Stomach smooth muscle (tissue), 2 donors: ENCODE measurements around the gene NFILZ.

Experiments
- H3K27ac ChIP-seq: one replicate; pipeline ENCODE4 v1.7.0; 2013; ENCODE audit warnings: mild to moderate bottlenecking, low read length, inconsistent platforms
- H3K27me3 ChIP-seq, 2 donors: one replicate each; pipeline ENCODE4 v1.7.0; 2013; ENCODE audit warnings: low read length in 2 of 2; ENCODE audit not compliant: insufficient read depth in 2 of 2, control insufficient read depth in 1 of 2
- H3K36me3 ChIP-seq, 2 donors: one replicate each; pipeline ENCODE4 v1.7.0; 2013; ENCODE audit warnings: low read length in 2 of 2; ENCODE audit not compliant: control insufficient read depth in 2 of 2, insufficient read depth in 2 of 2
- H3K4me1 ChIP-seq: one replicate; pipeline ENCODE4 v1.7.0; 2013; ENCODE audit warnings: low read length; ENCODE audit not compliant: control insufficient read depth, insufficient read depth
- H3K4me3 ChIP-seq, 2 donors: one replicate each; pipeline ENCODE4 v1.7.0; 2013; ENCODE audit warnings: low read length in 2 of 2
- H3K9ac ChIP-seq, 2 donors: one replicate each; pipeline ENCODE4 v1.7.0; 2013; ENCODE audit warnings: low read length in 2 of 2, mild to moderate bottlenecking in 1 of 2
- H3K9me3 ChIP-seq, 2 donors: one replicate each; pipeline ENCODE4 v1.7.0; 2013; ENCODE audit warnings: low read length in 2 of 2; ENCODE audit not compliant: control insufficient read depth in 2 of 2
- donor health status: healthy.
- donor health status: Pancreatic carcinoma.

Gene NFILZ, protein sequence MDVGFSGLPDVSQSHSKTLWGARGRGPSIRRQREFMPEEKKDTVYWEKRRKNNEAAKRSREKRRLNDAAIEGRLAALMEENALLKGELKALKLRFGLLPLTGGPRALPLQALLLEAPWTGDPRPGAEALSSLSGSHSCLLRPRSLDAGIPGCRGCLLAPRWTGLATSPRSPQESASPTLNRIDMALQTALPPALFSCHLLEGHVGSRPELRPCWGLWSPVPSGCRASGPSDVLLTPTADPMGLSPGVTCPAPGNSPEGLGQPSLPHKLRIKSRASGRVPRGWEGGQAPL

GRCh38 chr19:8629996-8630683 lies at the start of gene NFILZ:
Gene NFILZ, plus strand, starts transcription at chr19:8630633. Its CDS starts 46,133 bp downstream, at chr19:8676766.
- Histone ChIP-seq H3K36me3 (no peaks in the 10 kb centered on the region), H3K9me3 (peaks cover 0 to 14% of the 10 kb centered on the region in 2 donors), H3K27ac (no peak within 1 kb of the TSS), H3K9ac (no peak within 1 kb of the TSS), H3K4me1 (no peaks in the 10 kb centered on the region), H3K4me3 (no peak within 1 kb of the TSS), H3K27me3 (no peaks in the 10 kb centered on the region)

GRCh38 chr19:8580710-8581281 lies 49.6 kb upstream of the NFILZ start:
- H3K9me3 ChIP-seq = no peaks in the 10 kb centered on the region
- H3K27me3 ChIP-seq = peaks cover 6 to 15% of the 10 kb centered on the region in 2 donors
- H3K4me3 ChIP-seq = no peak overlapping the region
- peaks cover 4% of the 10 kb centered on the region for H3K4me1 ChIP-seq
- no peak overlapping the region for H3K9ac ChIP-seq
- H3K27ac ChIP-seq = no peak overlapping the region
- H3K36me3 ChIP-seq = no peaks in the 10 kb centered on the region

- Histone ChIP-seq H3K27me3 (no peaks in the 10 kb centered on the region), H3K9ac (no peak overlapping the region), H3K9me3 (no peaks in the 10 kb centered on the region), H3K36me3 (no peaks in the 10 kb centered on the region), H3K4me1 (peaks cover 6% of the 10 kb centered on the region), H3K4me3 (no peak overlapping the region), H3K27ac (no peak overlapping the region)
These were observed 45.2 kb upstream of the NFILZ start for GRCh38 chr19:8584965-8585893.

DNA sequence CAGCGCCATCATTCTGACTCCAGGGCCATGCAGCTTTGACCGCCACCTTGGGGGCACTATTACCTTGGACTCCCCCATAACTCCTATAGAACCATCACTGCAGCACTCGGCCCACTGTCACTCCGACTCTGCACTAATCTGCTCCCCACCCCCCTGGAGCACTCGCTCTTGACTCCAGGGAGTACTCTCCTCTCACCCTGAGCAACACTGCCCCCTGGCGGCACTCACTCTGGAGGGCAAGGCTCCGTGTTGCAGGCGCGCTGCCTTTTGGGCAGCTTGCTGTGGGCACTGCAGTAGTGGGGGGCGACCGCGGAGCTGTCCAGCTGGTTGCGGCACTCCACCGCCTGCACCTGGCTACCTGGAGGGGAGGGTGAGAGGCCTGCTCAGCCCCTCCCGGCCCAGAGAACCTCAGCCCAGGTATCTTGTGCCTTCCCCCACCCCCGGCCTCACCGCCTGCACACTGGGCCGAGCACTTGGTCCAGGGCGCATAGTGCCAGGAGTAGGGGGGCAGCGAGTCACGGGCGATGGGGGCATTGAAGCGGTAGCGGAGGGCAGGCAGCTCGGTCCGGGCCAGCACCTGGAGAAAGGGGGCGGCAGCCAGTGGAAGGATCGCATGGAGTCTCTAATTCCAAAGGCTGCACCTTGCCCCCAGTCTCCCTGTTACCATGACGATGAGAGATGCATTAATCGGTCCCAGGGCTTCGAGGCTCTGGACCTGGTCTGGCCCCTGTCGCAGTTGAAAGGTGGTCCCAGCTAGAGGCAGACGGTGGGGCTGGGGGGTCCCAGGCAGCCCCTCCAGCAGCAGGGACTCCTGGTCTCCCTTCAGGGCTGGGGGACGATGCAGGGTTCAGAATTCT lies 44.3 kb upstream of the NFILZ start:
- H3K27me3 ChIP-seq = no peaks in the 10 kb centered on the region
- H3K4me3 ChIP-seq = no peak overlapping the region
- H3K9me3 ChIP-seq = no peaks in the 10 kb centered on the region
- no peak overlapping the region for H3K27ac ChIP-seq
- no peaks in the 10 kb centered on the region for H3K36me3 ChIP-seq
- peaks cover 2% of the 10 kb centered on the region for H3K4me1 ChIP-seq
- H3K9ac ChIP-seq = no peak overlapping the region

GRCh38 chr19:8589177-8589714 lies 41.2 kb upstream of the NFILZ start:
- Histone ChIP-seq H3K9ac (no peak overlapping the region), H3K27me3 (peaks cover 0 to 2% of the 10 kb centered on the region in 2 donors), H3K4me1 (peaks cover 17% of the 10 kb centered on the region), H3K9me3 (peaks cover 0 to 5% of the 10 kb centered on the region in 2 donors), H3K4me3 (no peak overlapping the region), H3K36me3 (no peaks in the 10 kb centered on the region), H3K27ac (no peak overlapping the region)

GRCh38 chr19:8592231-8593009 lies 38.0 kb upstream of the NFILZ start:
- H3K9me3 ChIP-seq = peaks cover 0 to 5% of the 10 kb centered on the region in 2 donors
- H3K36me3 ChIP-seq = peaks cover 0 to 3% of the 10 kb centered on the region in 2 donors
- H3K4me1 ChIP-seq = peaks cover 16% of the 10 kb centered on the region
- peak overlapping the region; percentile 68 to 75 for H3K4me3 ChIP-seq
- H3K27me3 ChIP-seq = peaks cover 0 to 2% of the 10 kb centered on the region in 2 donors
- H3K9ac ChIP-seq = peak overlapping the region in 1 of 2 donors; percentile 34
- no peak overlapping the region for H3K27ac ChIP-seq

- Histone ChIP-seq H3K9me3 (peaks cover 0 to 5% of the 10 kb centered on the region in 2 donors), H3K36me3 (peaks cover 0 to 3% of the 10 kb centered on the region in 2 donors), H3K4me3 (no peak overlapping the region), H3K27ac (no peak overlapping the region), H3K4me1 (peaks cover 16% of the 10 kb centered on the region), H3K27me3 (peaks cover 0 to 2% of the 10 kb centered on the region in 2 donors), H3K9ac (no peak overlapping the region)
These were observed 36.5 kb upstream of the NFILZ start for GRCh38 chr19:8593931-8594330.

- H3K36me3 ChIP-seq = peaks cover 3% of the 10 kb centered on the region in 2 donors
- H3K9me3 ChIP-seq = peaks cover 0 to 5% of the 10 kb centered on the region in 2 donors
- H3K27me3 ChIP-seq = peaks cover 0 to 2% of the 10 kb centered on the region in 2 donors
- H3K9ac ChIP-seq = no peak overlapping the region
- no peak overlapping the region for H3K27ac ChIP-seq
- H3K4me3 ChIP-seq = no peak overlapping the region
- peaks cover 16% of the 10 kb centered on the region for H3K4me1 ChIP-seq
These were observed 34.8 kb upstream of the NFILZ start for GRCh38 chr19:8595651-8596050.

GRCh38 chr19:8596168-8596567 lies 34.3 kb upstream of the NFILZ start:
- no peak overlapping the region for H3K27ac ChIP-seq

More at GRCh38 chr19:8596168-8596567, 34.3 kb upstream of the NFILZ start:
- no peak overlapping the region for H3K9ac ChIP-seq
- no peak overlapping the region for H3K4me3 ChIP-seq
- peaks cover 16% of the 10 kb centered on the region for H3K4me1 ChIP-seq
- H3K9me3 ChIP-seq = peaks cover 0 to 5% of the 10 kb centered on the region in 2 donors
- peaks cover 3% of the 10 kb centered on the region in 2 donors for H3K36me3 ChIP-seq
- H3K27me3 ChIP-seq = peaks cover 0 to 2% of the 10 kb centered on the region in 2 donors
